Vagina (tissue), 2 donors: ENCODE results near the gene ANXA3.

Experiments
- POLR2A ChIP-seq, 2 donors: fragments of 450-650 bp; IDR thresholded peaks; one replicate each; pipeline ENCODE4 v1.6.1; 2017; ENCODE audit warnings: antibody characterized with exemption in 2 of 2, mild to moderate bottlenecking in 2 of 2, moderate library complexity in 2 of 2
- POLR2AphosphoS5 ChIP-seq, 2 donors: sonication (generic); formaldehyde crosslinking; IDR thresholded peaks; one replicate each; pipeline ENCODE4 v1.9.0; 2017; ENCODE audit warnings: antibody characterized with exemption in 2 of 2, mild to moderate bottlenecking in 2 of 2, low read depth in 1 of 2; ENCODE audit not compliant: insufficient read depth in 1 of 2
- TF ChIP-seq, protein P1 (sequence below), 3 experiments: fragments of 450-650 bp in 2 of 3; fragments of 200-600 bp in 1 of 3; sonication (generic) in 1 of 3; IDR thresholded peaks; one replicate each; pipeline ENCODE4 v1.5.1; 2017 to 2019; ENCODE audit warnings: antibody characterized with exemption in 3 of 3, mild to moderate bottlenecking in 2 of 3, moderate library complexity in 2 of 3

DNA sequence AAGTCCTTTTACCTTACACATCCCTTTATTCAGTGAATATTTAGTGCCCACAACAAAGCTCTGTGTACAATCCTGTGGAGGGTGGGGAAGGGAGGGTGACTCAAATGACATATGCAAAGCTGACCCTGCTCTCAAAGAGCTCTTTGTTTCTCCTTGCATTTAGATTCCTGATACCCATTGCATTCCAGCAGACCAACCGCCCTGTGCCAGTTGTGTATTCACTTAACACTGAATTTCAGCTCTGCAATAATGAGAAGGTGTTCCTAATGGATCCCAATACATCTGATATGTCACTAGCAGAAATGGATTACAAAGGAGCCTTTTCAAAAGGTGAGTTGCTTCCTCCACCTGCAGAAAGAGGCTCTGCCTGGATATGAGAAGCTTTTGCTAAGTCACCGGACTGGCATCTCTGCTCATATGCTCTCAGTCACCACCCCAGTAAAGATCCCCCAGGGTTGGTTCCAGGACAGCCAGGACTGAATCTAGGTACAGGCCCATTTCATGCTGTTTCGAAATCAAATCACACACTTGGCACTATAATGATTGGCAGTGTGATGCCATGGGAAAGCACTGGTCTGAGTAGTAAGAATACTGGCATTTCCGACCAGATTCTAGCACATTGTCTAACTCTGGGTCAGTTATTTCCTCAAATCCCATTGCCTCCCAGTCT lies 17.1 kb upstream of the ANXA3 start:
- TF ChIP-seq, protein P1, sequence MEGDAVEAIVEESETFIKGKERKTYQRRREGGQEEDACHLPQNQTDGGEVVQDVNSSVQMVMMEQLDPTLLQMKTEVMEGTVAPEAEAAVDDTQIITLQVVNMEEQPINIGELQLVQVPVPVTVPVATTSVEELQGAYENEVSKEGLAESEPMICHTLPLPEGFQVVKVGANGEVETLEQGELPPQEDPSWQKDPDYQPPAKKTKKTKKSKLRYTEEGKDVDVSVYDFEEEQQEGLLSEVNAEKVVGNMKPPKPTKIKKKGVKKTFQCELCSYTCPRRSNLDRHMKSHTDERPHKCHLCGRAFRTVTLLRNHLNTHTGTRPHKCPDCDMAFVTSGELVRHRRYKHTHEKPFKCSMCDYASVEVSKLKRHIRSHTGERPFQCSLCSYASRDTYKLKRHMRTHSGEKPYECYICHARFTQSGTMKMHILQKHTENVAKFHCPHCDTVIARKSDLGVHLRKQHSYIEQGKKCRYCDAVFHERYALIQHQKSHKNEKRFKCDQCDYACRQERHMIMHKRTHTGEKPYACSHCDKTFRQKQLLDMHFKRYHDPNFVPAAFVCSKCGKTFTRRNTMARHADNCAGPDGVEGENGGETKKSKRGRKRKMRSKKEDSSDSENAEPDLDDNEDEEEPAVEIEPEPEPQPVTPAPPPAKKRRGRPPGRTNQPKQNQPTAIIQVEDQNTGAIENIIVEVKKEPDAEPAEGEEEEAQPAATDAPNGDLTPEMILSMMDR (IDR thresholded peaks at IDR 0.05): no peak
- no peak for TF ChIP-seq POLR2A (IDR thresholded peaks at IDR 0.05)
- TF ChIP-seq POLR2AphosphoS5 (IDR thresholded peaks at IDR 0.05; ENCODE audit: insufficient read depth in 1 of 2, low read depth in 1 of 2): no peak
